ENCODE data around the gene KIF1A. TPM values are rescaled to one million over a fixed set of nuclear protein-coding genes. Genes with fewer than 3 reads are reported as not detected.

Gene KIF1A
- total and polyA plus RNA-seq, 10 of the 15 experiments (the other 5 are each of a cell fraction or from before 2014, with no cell fraction given), result 0.04 to 0.95 (median 0.06) TPM; not detected in 5

DNA sequence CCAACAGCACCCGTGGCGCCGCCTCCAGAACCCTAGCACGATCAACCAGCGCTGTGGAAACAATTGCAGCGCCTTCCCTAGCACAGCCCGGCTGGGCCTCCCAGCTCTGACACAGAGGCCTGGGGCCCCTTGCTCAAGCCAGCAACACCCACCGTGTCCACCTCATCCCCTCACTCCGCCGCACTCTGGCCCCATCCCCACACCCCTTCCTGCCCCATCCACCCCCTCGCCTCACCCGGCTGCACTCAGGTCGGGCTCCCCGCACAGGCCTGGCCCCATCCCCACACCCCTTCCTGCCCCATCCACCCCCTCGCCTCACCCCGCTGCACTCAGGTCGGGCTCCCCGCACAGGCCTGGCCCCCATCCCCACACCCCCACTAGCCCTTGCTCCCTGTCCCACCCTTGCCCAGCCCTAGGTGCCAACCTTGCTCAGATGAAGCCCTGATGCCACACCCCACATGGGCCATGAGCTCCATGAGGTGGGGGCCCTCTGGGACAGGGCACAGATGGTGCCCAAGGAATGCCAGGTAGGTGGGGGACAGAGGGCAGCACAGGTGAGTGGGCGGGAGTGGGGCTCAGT lies 28.7 kb downstream of the KIF1A start (continued):
- TF ChIP-seq RB1 (IDR thresholded peaks at IDR 0.05; ENCODE audit: borderline replicate concordance) (no peak), CBX5 (IDR thresholded peaks at IDR 0.05; ENCODE audit: low read depth) (no peak), NR2C2 (IDR thresholded peaks at IDR 0.05; ENCODE audit: borderline replicate concordance, control insufficient read depth, insufficient read length, low read depth) (no peak), NR2F1 (conservative IDR thresholded peaks at IDR 0.05) (no peak)

DNA sequence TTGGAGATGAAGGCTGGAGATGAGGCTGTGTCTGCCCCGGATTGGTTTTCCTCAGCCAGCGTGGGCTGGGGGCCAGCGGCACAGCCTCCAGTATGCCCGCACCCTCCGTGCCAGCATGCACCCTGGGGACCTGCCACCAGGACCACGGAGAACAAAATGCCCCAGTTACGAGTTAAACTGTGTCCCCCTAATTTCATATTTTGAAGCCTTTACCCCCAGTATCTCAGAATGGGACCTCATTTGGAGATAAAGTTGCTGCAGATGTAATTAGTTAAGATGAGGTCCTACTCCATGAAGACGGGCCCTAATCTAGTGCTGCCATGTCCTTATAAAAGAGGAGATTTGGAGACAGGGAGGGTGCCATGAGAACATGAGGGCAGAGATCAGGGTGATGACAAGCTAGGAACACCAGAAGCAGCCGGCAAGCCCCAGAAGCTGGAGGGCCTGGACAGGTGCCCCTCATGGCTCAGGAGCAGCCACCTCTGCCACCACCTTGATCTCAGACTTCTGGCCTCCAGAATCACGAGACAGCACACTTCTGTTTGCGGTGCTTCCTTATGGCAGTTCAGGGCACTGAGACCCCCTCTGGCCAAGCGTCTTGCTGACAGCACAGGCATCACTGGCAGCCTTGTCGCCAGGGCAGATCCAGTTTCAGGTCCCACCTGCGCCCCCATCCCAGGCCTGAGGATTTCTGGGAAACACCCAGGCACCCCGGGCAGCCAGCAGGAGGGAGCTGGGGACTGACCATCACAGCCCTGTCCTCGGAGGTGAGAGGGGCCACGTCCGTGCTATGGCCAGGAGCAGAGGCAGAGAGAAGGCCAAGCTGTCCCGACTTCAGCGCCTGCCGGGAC lies 29.4 kb downstream of the KIF1A start:
- no peak for FAIRE-seq
- no peaks in the 10 kb centered on the region for H3K36me3 ChIP-seq (ENCODE audit: control insufficient read depth in 2 of 2, insufficient read depth in 2 of 2, low read length in 1 of 2)
- ChIA-PET SMC1A (ENCODE audit: uncharacterized antibody, unreplicated experiment) (no interaction called here), POLR2A (no interaction called here), CTCF (interaction anchor here (0.6 kb wide), 1 partner anchor 819 kb away, joined by 3 read pairs; no protein-coding TSS in a partner anchor), RAD21 (ENCODE audit: unreplicated experiment) (no interaction called here)
- TF ChIP-seq, protein P1, sequence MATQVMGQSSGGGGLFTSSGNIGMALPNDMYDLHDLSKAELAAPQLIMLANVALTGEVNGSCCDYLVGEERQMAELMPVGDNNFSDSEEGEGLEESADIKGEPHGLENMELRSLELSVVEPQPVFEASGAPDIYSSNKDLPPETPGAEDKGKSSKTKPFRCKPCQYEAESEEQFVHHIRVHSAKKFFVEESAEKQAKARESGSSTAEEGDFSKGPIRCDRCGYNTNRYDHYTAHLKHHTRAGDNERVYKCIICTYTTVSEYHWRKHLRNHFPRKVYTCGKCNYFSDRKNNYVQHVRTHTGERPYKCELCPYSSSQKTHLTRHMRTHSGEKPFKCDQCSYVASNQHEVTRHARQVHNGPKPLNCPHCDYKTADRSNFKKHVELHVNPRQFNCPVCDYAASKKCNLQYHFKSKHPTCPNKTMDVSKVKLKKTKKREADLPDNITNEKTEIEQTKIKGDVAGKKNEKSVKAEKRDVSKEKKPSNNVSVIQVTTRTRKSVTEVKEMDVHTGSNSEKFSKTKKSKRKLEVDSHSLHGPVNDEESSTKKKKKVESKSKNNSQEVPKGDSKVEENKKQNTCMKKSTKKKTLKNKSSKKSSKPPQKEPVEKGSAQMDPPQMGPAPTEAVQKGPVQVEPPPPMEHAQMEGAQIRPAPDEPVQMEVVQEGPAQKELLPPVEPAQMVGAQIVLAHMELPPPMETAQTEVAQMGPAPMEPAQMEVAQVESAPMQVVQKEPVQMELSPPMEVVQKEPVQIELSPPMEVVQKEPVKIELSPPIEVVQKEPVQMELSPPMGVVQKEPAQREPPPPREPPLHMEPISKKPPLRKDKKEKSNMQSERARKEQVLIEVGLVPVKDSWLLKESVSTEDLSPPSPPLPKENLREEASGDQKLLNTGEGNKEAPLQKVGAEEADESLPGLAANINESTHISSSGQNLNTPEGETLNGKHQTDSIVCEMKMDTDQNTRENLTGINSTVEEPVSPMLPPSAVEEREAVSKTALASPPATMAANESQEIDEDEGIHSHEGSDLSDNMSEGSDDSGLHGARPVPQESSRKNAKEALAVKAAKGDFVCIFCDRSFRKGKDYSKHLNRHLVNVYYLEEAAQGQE (IDR thresholded peaks at IDR 0.05; ENCODE audit: low read depth, low read length), result no peak
- TF ChIP-seq, protein P2, sequence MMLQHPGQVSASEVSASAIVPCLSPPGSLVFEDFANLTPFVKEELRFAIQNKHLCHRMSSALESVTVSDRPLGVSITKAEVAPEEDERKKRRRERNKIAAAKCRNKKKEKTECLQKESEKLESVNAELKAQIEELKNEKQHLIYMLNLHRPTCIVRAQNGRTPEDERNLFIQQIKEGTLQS (IDR thresholded peaks at IDR 0.05; ENCODE audit: borderline replicate concordance, extremely low read depth, low read depth, low read length), result no peak
- no peak for TF ChIP-seq BMI1 (IDR thresholded peaks at IDR 0.05; ENCODE audit: borderline replicate concordance)
- no peak for TF ChIP-seq ZBED1 (IDR thresholded peaks at IDR 0.05; ENCODE audit: borderline replicate concordance)
- TF ChIP-seq, protein P3, sequence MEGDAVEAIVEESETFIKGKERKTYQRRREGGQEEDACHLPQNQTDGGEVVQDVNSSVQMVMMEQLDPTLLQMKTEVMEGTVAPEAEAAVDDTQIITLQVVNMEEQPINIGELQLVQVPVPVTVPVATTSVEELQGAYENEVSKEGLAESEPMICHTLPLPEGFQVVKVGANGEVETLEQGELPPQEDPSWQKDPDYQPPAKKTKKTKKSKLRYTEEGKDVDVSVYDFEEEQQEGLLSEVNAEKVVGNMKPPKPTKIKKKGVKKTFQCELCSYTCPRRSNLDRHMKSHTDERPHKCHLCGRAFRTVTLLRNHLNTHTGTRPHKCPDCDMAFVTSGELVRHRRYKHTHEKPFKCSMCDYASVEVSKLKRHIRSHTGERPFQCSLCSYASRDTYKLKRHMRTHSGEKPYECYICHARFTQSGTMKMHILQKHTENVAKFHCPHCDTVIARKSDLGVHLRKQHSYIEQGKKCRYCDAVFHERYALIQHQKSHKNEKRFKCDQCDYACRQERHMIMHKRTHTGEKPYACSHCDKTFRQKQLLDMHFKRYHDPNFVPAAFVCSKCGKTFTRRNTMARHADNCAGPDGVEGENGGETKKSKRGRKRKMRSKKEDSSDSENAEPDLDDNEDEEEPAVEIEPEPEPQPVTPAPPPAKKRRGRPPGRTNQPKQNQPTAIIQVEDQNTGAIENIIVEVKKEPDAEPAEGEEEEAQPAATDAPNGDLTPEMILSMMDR (IDR thresholded peaks at IDR 0.05 in 2 of 3, conservative IDR thresholded peaks at IDR 0.05 in 1 of 3; ENCODE audit: control insufficient read depth in 2 of 3, extremely low read depth in 1 of 3, insufficient read depth in 1 of 3, low read depth in 3 of 3, low read length in 3 of 3), result no peak
- TF ChIP-seq POU2F2 (IDR thresholded peaks at IDR 0.05; ENCODE audit: borderline replicate concordance, low read depth, low read length), result no peak
- TF ChIP-seq, protein P4, sequence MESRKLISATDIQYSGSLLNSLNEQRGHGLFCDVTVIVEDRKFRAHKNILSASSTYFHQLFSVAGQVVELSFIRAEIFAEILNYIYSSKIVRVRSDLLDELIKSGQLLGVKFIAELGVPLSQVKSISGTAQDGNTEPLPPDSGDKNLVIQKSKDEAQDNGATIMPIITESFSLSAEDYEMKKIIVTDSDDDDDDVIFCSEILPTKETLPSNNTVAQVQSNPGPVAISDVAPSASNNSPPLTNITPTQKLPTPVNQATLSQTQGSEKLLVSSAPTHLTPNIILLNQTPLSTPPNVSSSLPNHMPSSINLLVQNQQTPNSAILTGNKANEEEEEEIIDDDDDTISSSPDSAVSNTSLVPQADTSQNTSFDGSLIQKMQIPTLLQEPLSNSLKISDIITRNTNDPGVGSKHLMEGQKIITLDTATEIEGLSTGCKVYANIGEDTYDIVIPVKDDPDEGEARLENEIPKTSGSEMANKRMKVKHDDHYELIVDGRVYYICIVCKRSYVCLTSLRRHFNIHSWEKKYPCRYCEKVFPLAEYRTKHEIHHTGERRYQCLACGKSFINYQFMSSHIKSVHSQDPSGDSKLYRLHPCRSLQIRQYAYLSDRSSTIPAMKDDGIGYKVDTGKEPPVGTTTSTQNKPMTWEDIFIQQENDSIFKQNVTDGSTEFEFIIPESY (IDR thresholded peaks at IDR 0.05), result no peak
- no peak for TF ChIP-seq RB1 (IDR thresholded peaks at IDR 0.05; ENCODE audit: borderline replicate concordance)
- WGBS (ENCODE audit: insufficient coverage, insufficient replicate concordance, low lambda C conversion rate, missing lambda C conversion rate), result 50% methylated on average over 21 of the region's 21 CpGs
- H2AFZ ChIP-seq (ENCODE audit: control insufficient read depth, low read depth, low read length), result no peak overlapping the region
- no peak overlapping the region for H3K4me3 ChIP-seq
- H3K27me3 ChIP-seq (replicated peaks in 1 of 2; ENCODE audit: control insufficient read depth in 2 of 2, insufficient read depth in 2 of 2, low read length in 1 of 2), result 0 out of 4 replicates have a peak, but pooled peaks cover 0 to 1% of the 10 kb centered on the region in 2 experiments
- no peaks in the 10 kb centered on the region for H3K79me2 ChIP-seq (ENCODE audit: control insufficient read depth, insufficient read depth, low read length)
- ATAC-seq, result no peak
- in situ Hi-C loops (cut with MboI) (no loop called here), intact Hi-C loops (cut with micrococcal nuclease; ENCODE audit: unreplicated experiment) (no loop called here)
- no TSS peak for BruUV-seq (replicated peaks)
- no peak overlapping the region for H3K9ac ChIP-seq (ENCODE audit: control insufficient read depth, insufficient read depth, low read length)
- no peaks in the 10 kb centered on the region for H4K20me1 ChIP-seq (ENCODE audit: control insufficient read depth, insufficient read depth)
- no peak for DNase-seq (ENCODE audit: low read depth, low spot score)
- no peaks in the 10 kb centered on the region for H3K9me3 ChIP-seq (replicated peaks; ENCODE audit: control insufficient read depth, insufficient read depth, low read length)
- H3K4me2 ChIP-seq (ENCODE audit: control insufficient read depth, insufficient read depth), result no peak overlapping the region
- no peak overlapping the region for H3K27ac ChIP-seq (ENCODE audit: control insufficient read depth, insufficient read depth)
- H3K4me1 ChIP-seq (ENCODE audit: control insufficient read depth, insufficient read depth, low read length), result peaks cover 4% of the 10 kb centered on the region; the same call in 1 of the 2 replicates
